K562 (cell line): ENCODE results near the gene VWC2. TPM values are rescaled to one million over a fixed set of nuclear protein-coding genes. Genes with fewer than 3 reads are reported as not detected.

ENCODE experiments used
- ATAC-seq: fragments of 200-7000 bp; cut with Tn5 transposase; 3 replicates; pipeline ENCODE4 v1.9.1; 2020; ENCODE audit warnings: moderate library complexity
- BruUV-seq: library from RNA; stranded (reverse); fragments of 400-500 nt; replicated peaks from 2 replicates; lab custom pipeline; 2021; lab: Mats Ljungman, UMichigan
- CTCF ChIA-PET: fragments of 300-600 bp; formaldehyde crosslinking; extraction: SDS; loops from one replicate; lab custom pipeline; 2021; ENCODE audit warnings: low intra/inter-chr PET ratio; lab: Yijun Ruan, JAX
- POLR2A ChIA-PET: fragments of 300-600, 350-650 bp; sonication (Branson Sonifier 250); formaldehyde crosslinking; extraction: SDS; loops from one replicate; lab custom pipeline; 2021; ENCODE audit warnings: antibody characterized with exemption, inconsistent platforms; lab: Yijun Ruan, JAX
- DNase-seq, 4 experiments: peaks; one replicate each; pipeline versions ENCODE4 v3.0.0 to v3.0.0-alpha.2; 2011 to 2018; ENCODE audit warnings: low spot score in 3 of 4, mixed read lengths in 3 of 4; ENCODE audit errors: extremely low read depth in 1 of 4
- FAIRE-seq: peaks from 2 replicates; lab custom pipeline; 2011; peaks lifted over from hg19 to GRCh38; lab: Jason Lieb, UNC
- H2AFZ ChIP-seq: 2 replicates; pipeline ENCODE4 v1.6.0; 2011; ENCODE audit warnings: low read depth, low read length, control low read depth, inconsistent platforms
- H3K27ac ChIP-seq: fragments of 200-600 bp; 3 replicates; pipeline ENCODE4 v1.8.0; 2011; ENCODE audit warnings: low read depth, mild to moderate bottlenecking, control low read depth, inconsistent platforms, low read length, moderate library complexity, mixed read lengths; ENCODE audit errors: extremely low read depth
- H3K27me3 ChIP-seq, 2 experiments: fragments of 300-600 bp in 1 of 2; 2 replicates in 1 of 2; 3 replicates in 1 of 2; pipeline versions ENCODE4 v1.6.0 to v1.8.0; 2011; ENCODE audit warnings: inconsistent platforms in 2 of 2, low read length in 2 of 2, mild to moderate bottlenecking in 1 of 2, mixed read lengths in 1 of 2, moderate library complexity in 1 of 2; ENCODE audit not compliant: control insufficient read depth in 2 of 2, insufficient read depth in 2 of 2
- H3K36me3 ChIP-seq: fragments of 300-600 bp; 3 replicates; pipeline ENCODE4 v1.8.0; 2011; ENCODE audit warnings: mild to moderate bottlenecking, low read length, inconsistent platforms; ENCODE audit not compliant: control insufficient read depth, insufficient read depth
- H3K4me1 ChIP-seq, 2 experiments: fragments of 200-600 bp in 1 of 2; replicated peaks in 1 of 2; 2 replicates in 1 of 2; 3 replicates in 1 of 2; pipeline versions ENCODE4 v1.5.1 to v1.8.0; 2011; ENCODE audit warnings: inconsistent platforms in 2 of 2, low read length in 2 of 2, mild to moderate bottlenecking in 1 of 2, mixed read lengths in 1 of 2, moderate library complexity in 1 of 2; ENCODE audit not compliant: control insufficient read depth in 2 of 2, insufficient read depth in 2 of 2
- H3K4me2 ChIP-seq: 2 replicates; pipeline ENCODE4 v1.6.1; 2011; ENCODE audit warnings: low read length, control low read depth, inconsistent platforms, mixed read lengths; ENCODE audit not compliant: insufficient read depth
- H3K4me3 ChIP-seq: fragments of 200-600 bp; sonication (generic), shearing (Covaris generic); 2 replicates; pipeline ENCODE4 v1.5.1; 2016; ENCODE audit warnings: control low read depth, inconsistent platforms
- H3K79me2 ChIP-seq: fragments of 200-600 bp; 3 replicates; pipeline ENCODE4 v1.8.0; 2011; ENCODE audit warnings: low read length, inconsistent platforms; ENCODE audit not compliant: control insufficient read depth, insufficient read depth
- H3K9ac ChIP-seq, 2 experiments: 2 replicates each; pipeline versions ENCODE4 v1.6.0 to v1.6.1; 2011; ENCODE audit warnings: low read depth in 2 of 2, low read length in 2 of 2, control low read depth in 1 of 2, inconsistent platforms in 1 of 2, mild to moderate bottlenecking in 1 of 2, mixed read lengths in 1 of 2; ENCODE audit not compliant: insufficient read depth in 1 of 2
- H3K9me1 ChIP-seq: one replicate; pipeline ENCODE4 v1.6.0; 2011; ENCODE audit warnings: inconsistent platforms, mild to moderate bottlenecking, low read length, moderate library complexity; ENCODE audit not compliant: control insufficient read depth, insufficient read depth
- H3K9me3 ChIP-seq: replicated peaks from 2 replicates; pipeline ENCODE4 v1.5.1; 2011; ENCODE audit warnings: low read depth, low read length, inconsistent platforms; ENCODE audit not compliant: control insufficient read depth, insufficient read depth
- H4K20me1 ChIP-seq: replicated peaks from 2 replicates; pipeline ENCODE4 v1.6.1; 2011; ENCODE audit warnings: low read length, inconsistent platforms, mixed read lengths; ENCODE audit not compliant: control insufficient read depth, insufficient read depth
- CBX5 ChIP-seq: IDR thresholded peaks from 2 replicates; pipeline ENCODE4 v1.6.1; 2014; ENCODE audit warnings: low read depth, borderline replicate concordance
- CCAR2 ChIP-seq: fragments of 200-400 bp; formaldehyde crosslinking; IDR thresholded peaks from 2 replicates; pipeline ENCODE4 v1.6.1; 2017; ENCODE audit warnings: mild to moderate bottlenecking, low read depth, low read length
- ETV1 ChIP-seq: fragments of 450-650 bp; conservative IDR thresholded peaks from 2 replicates; pipeline ENCODE4 v1.6.1; 2016; ENCODE audit warnings: missing genetic modification characterization, control low read depth, low read depth, missing compliant biosample characterization
- LEF1 ChIP-seq: fragments of 450-650 bp; IDR thresholded peaks from 2 replicates; pipeline ENCODE4 v1.6.1; 2016; ENCODE audit warnings: mild to moderate bottlenecking
- PHF21A ChIP-seq: fragments of 450-650 bp; IDR thresholded peaks from 2 replicates; pipeline ENCODE4 v1.6.1; 2017; ENCODE audit warnings: low read depth, borderline replicate concordance
- SMC3 ChIP-seq: conservative IDR thresholded peaks from 2 replicates; pipeline ENCODE4 v1.6.1; 2011; ENCODE audit warnings: low read depth, low read length, improper control_type of control experiment; ENCODE audit not compliant: insufficient read depth
- ZEB2 ChIP-seq: fragments of 450-650 bp; IDR thresholded peaks from 2 replicates; pipeline ENCODE4 v1.6.1; 2016
- ZNF140 ChIP-seq: fragments of 250-450 bp; sonication (Bioruptor Pico); IDR thresholded peaks from 2 replicates; pipeline ENCODE4 v1.8.0; 2021; ENCODE audit warnings: moderate library complexity, mild to moderate bottlenecking, inconsistent platforms
- ZNF277 ChIP-seq: fragments of 250-450 bp; sonication (Bioruptor Pico); IDR thresholded peaks from 2 replicates; pipeline ENCODE4 v1.8.0; 2022; ENCODE audit warnings: inconsistent platforms, mild to moderate bottlenecking, moderate library complexity, borderline replicate concordance
- ZNF395 ChIP-seq: fragments of 200-800 bp; sonication (Bioruptor generic); IDR thresholded peaks from 2 replicates; pipeline ENCODE4 v1.6.1; 2017; ENCODE audit warnings: missing genetic modification characterization, missing compliant biosample characterization
- WGBS: fragments of 100-300 bp; shearing (Covaris generic); methylation state at CpG from one replicate; pipeline ENCODE4 v1.1.6; 2016; ENCODE audit warnings: low coverage, mixed read lengths; ENCODE audit not compliant: insufficient coverage; ENCODE audit errors: missing lambda C conversion rate; 5-methylcytosine and 5-hydroxymethylcytosine counted together
- in situ Hi-C: fragments of 300-500 bp; cut with MboI; formaldehyde crosslinking; loops from 4 replicates; pipeline ENCODE4 v1.15.0; 2018; ENCODE audit warnings: inconsistent platforms, mixed read lengths
- intact Hi-C: fragments of 100-400 bp; cut with micrococcal nuclease; formaldehyde crosslinking; loops from 2 replicates; pipeline ENCODE4 v1.14.2; 2022
- polyA plus RNA-seq, 8 experiments: library from polyadenylated mRNA; depleted of rRNA in 4 of 8; stranded (reverse) in 5 of 8; unstranded in 3 of 8; fragments of >200 nt; fragmentation: Nextera tagmentation in 2 of 8; fragmentation: Illumina TruSeq in 1 of 8; extraction: Ambion mirVana in 2 of 8; extraction: Trizol in 1 of 8; gene quantifications; 2 replicates each; pipeline versions ENCODE4 v1.2.1 to v1.2.3, GENCODE V29; 2011 to 2014; ENCODE audit warnings: inconsistent platforms in 1 of 8, missing spikeins in 1 of 8
- total RNA-seq, 7 experiments: library from RNA; depleted of rRNA in 6 of 7; stranded (reverse); fragments of >200 nt in 6 of 7; fragmentation: Illumina TruSeq in 2 of 7; extraction: Trizol in 2 of 7; gene quantifications; 2 replicates each; pipeline versions ENCODE4 v1.2.1 to v1.2.3, GENCODE V29; 2011 to 2021; ENCODE audit warnings: low replicate concordance in 1 of 7

The VWC2 gene
- total and polyA plus RNA-seq, 9 of the 15 experiments (the other 6 are each of a cell fraction or from before 2014, with no cell fraction given) = not detected

GRCh38 chr7:49767719-49768118, 5.7 kb upstream of the VWC2 start (continued):
- TF ChIP-seq SMC3 (no peak), CBX5 (no peak), LEF1 (no peak)

GRCh38 chr7:49768254-49768653, 5.2 kb upstream of the VWC2 start:
- no peak overlapping the region for H3K27ac ChIP-seq
- no peaks in the 10 kb centered on the region for H3K79me2 ChIP-seq
- H3K4me3 ChIP-seq = no peak overlapping the region
- no TSS peak for BruUV-seq
- H2AFZ ChIP-seq = no peak overlapping the region
- H4K20me1 ChIP-seq = no peaks in the 10 kb centered on the region
- intact Hi-C loops (no loop called here), in situ Hi-C loops (no loop called here)
- no peak overlapping the region for H3K4me2 ChIP-seq
- ChIA-PET CTCF (no interaction called here), POLR2A (no interaction called here)
- no peaks in the 10 kb centered on the region for H3K4me1 ChIP-seq
- FAIRE-seq = no peak
- H3K9ac ChIP-seq = no peak overlapping the region
- no peak for ATAC-seq
- no peaks in the 10 kb centered on the region for H3K36me3 ChIP-seq
- 3% methylated on average over 3 of the region's 3 CpGs for WGBS
- no peaks in the 10 kb centered on the region for H3K9me3 ChIP-seq
- H3K9me1 ChIP-seq = no peaks in the 10 kb centered on the region
- no peaks in the 10 kb centered on the region for H3K27me3 ChIP-seq
- DNase-seq = no peak
- TF ChIP-seq ZEB2 (no peak), ZNF395 (CRISPR knock-in tag) (no peak), ETV1 (tag) (no peak), ZNF140 (CRISPR knock-in tag) (no peak), PHF21A (no peak), CCAR2 (no peak), ZNF277 (CRISPR knock-in tag) (no peak)
